Mesothelial cell of epicardium (in vitro differentiated cells): ENCODE results near the gene SVOP. TPM values are rescaled to one million over a fixed set of nuclear protein-coding genes. Genes with fewer than 3 reads are reported as not detected.

Experiments used
- DNase-seq, 2 experiments: peaks; one replicate each; pipeline ENCODE4 v3.0.0; 2021; ENCODE audit warnings: low spot score in 2 of 2; ENCODE audit not compliant: unreplicated experiment in 2 of 2
- H3K27ac Mint-ChIP-seq: 2 replicates; pipeline ENCODE4 v1.8.0; 2021; ENCODE audit warnings: mixed read lengths
- H3K27me3 Mint-ChIP-seq: 2 replicates; pipeline ENCODE4 v1.8.0; 2021; ENCODE audit warnings: low read depth, mixed read lengths
- H3K36me3 Mint-ChIP-seq: 2 replicates; pipeline ENCODE4 v1.8.0; 2021; ENCODE audit warnings: mixed read lengths
- H3K4me1 Mint-ChIP-seq: 2 replicates; pipeline ENCODE4 v1.8.0; 2021; ENCODE audit warnings: mixed read lengths
- H3K4me3 Mint-ChIP-seq: 2 replicates; pipeline ENCODE4 v1.8.0; 2021; ENCODE audit warnings: mild to moderate bottlenecking, moderate library complexity, mixed read lengths
- H3K9me3 Mint-ChIP-seq: 2 replicates; pipeline ENCODE4 v1.8.0; 2021; ENCODE audit warnings: mixed read lengths
- total RNA-seq: library from RNA; stranded (reverse); gene quantifications from 3 replicates; pipeline ENCODE4 v1.2.1, GENCODE V29; 2021
- TF ChIP-seq, protein P1 (sequence below): fragments of 200-600 bp; sonication (generic); IDR thresholded peaks from one replicate; pipeline ENCODE4 v1.5.0; 2021; ENCODE audit warnings: antibody characterized with exemption; ENCODE audit not compliant: unreplicated experiment

SVOP gene
- total RNA-seq, 1 donor from 2014 or later: not detected

DNA sequence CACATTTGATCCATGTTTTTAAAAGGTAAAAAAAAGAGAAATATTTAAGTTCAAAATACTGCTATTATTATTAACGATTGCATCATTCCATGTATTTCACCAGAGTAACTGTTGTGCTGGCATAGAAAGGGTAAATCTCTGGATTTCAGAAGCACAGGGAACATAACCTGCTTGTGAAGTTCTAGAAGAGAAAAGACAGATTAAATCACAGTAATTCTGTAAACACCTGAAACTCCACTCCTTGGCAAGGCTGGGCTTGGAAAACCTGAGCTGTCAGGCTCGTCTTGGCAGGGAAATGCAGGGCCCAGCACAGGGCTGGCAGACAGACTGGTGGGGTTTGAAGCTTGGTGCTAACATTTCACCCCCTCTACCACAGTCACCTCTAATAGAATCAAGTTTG lies 35.1 kb downstream of the SVOP start:
- Mint-ChIP-seq H3K4me3 (no peak overlapping the region), H3K27me3 (peaks cover 12% of the 10 kb centered on the region), H3K27ac (no peak overlapping the region), H3K9me3 (no peaks in the 10 kb centered on the region), H3K36me3 (no peaks in the 10 kb centered on the region), H3K4me1 (no peaks in the 10 kb centered on the region)
- DNase-seq: no peak
- TF ChIP-seq, protein P1, sequence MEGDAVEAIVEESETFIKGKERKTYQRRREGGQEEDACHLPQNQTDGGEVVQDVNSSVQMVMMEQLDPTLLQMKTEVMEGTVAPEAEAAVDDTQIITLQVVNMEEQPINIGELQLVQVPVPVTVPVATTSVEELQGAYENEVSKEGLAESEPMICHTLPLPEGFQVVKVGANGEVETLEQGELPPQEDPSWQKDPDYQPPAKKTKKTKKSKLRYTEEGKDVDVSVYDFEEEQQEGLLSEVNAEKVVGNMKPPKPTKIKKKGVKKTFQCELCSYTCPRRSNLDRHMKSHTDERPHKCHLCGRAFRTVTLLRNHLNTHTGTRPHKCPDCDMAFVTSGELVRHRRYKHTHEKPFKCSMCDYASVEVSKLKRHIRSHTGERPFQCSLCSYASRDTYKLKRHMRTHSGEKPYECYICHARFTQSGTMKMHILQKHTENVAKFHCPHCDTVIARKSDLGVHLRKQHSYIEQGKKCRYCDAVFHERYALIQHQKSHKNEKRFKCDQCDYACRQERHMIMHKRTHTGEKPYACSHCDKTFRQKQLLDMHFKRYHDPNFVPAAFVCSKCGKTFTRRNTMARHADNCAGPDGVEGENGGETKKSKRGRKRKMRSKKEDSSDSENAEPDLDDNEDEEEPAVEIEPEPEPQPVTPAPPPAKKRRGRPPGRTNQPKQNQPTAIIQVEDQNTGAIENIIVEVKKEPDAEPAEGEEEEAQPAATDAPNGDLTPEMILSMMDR: no peak

DNA sequence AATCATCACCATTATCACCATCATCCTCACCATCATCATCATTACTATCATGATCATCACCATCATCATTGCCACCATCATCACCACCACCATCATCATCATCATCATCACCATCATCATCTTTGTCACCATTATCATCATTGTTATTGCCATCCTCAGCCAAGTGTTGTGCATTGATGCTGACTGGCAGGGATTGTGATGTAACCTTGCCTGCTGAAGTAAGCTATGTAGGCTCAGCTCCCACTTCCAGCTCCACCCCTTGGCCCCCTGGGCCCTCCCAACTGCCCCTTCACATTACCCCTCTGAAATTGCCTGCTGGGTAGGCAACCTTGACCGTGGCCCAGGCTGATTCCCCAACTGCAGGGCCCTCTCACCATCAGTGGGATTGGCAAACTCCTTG lies 37.6 kb downstream of the SVOP start:
- DNase-seq: no peak
- peaks cover 14% of the 10 kb centered on the region for H3K27me3 Mint-ChIP-seq

DNA sequence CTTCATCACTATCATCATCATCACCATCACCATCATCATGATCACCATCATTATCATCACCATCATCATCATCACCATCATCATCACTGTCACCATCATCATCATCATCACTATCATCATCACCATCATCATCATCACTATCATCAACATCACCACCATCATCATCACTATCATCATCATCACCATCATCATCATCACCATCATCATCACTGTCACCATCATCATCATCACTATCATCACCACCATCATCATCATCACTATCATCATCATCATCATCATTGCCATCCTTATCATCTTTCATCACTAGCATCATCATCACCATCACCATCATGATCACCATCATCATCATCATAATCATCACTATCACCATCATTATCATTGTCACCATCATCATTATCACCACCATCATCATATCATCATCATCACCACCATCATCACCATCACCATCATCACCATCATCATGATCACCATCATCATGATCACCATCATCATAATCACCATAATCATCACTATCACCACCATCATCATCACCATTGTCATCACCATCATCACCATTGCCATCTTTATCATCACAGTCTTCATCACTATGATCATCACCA lies 38.1 kb downstream of the SVOP start:
- H3K4me1 Mint-ChIP-seq: no peaks in the 10 kb centered on the region
- TF ChIP-seq, protein P1: no peak
- no peaks in the 10 kb centered on the region for H3K9me3 Mint-ChIP-seq
- DNase-seq: no peak
- no peak overlapping the region for H3K4me3 Mint-ChIP-seq
- no peaks in the 10 kb centered on the region for H3K36me3 Mint-ChIP-seq
- H3K27me3 Mint-ChIP-seq: peaks cover 16% of the 10 kb centered on the region
- H3K27ac Mint-ChIP-seq: no peak overlapping the region

More for the DNA sequence above, 37.6 kb downstream of the SVOP start:
- Mint-ChIP-seq H3K4me3 (no peak overlapping the region), H3K36me3 (no peaks in the 10 kb centered on the region), H3K4me1 (no peaks in the 10 kb centered on the region), H3K9me3 (no peaks in the 10 kb centered on the region), H3K27ac (no peak overlapping the region)
- TF ChIP-seq, protein P1: no peak

DNA sequence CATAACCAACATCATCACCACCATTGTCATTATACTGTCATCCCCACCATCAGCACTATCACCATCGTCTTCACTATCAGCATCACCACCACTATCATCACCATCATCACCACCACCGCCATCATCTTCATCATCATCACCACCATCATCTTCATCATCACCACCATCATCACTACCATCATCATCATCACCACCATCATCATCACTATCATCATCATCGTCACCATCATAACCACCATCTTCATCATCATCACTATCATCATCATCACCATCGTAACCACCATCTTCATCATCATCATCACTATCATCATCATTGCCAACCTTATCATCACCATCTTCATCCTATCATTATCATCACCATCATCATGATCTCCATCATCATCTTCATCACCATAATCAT lies 39.0 kb downstream of the SVOP start:
- Mint-ChIP-seq H3K36me3 (no peaks in the 10 kb centered on the region), H3K4me3 (no peak overlapping the region), H3K4me1 (no peaks in the 10 kb centered on the region), H3K9me3 (no peaks in the 10 kb centered on the region), H3K27me3 (peaks cover 18% of the 10 kb centered on the region), H3K27ac (no peak overlapping the region)
- DNase-seq: no peak
- TF ChIP-seq, protein P1: no peak

DNA sequence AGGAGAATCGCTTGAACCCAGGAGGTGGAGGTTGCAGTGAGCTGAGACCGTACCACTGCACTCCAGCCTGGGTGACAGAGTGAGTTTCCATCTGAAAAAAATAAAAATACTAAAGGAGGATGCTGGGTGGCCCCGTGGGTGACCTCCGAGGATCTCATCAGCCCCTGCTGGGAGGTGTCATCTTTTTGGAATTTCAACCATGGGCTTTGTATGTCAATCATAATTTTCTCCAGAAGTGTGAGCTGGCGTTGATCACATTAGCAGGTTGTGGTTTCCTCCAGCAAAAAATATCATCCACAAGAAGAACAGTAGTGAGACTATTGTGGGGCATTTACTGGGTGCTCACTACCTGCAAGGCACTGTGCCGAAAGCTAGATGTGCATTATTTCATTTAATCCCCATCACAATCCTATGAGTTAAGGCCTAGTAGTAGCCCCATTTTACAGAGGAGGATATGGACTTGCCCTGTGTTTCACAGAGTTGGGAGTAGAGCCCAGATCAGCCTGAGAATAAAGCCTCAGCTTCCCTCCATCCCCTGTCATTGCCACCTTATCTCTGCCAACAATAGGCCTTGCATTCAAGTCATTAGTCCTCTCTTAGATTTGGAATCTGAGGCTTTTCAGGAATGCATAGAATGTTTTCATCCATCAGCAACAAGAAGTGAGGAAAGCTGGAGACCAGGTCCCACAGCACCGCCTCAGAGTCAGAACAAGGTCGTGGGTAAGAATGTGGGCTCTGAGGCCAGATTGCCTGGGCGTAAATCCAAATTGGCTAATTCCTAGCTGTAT lies 39.8 kb downstream of the SVOP start:
- DNase-seq: no peak
- peaks cover 17% of the 10 kb centered on the region for H3K27me3 Mint-ChIP-seq
- H3K27ac Mint-ChIP-seq: no peak overlapping the region
- no peaks in the 10 kb centered on the region for H3K4me1 Mint-ChIP-seq
- H3K36me3 Mint-ChIP-seq: no peaks in the 10 kb centered on the region
- H3K4me3 Mint-ChIP-seq: no peak overlapping the region
- H3K9me3 Mint-ChIP-seq: no peaks in the 10 kb centered on the region
- TF ChIP-seq, protein P1: no peak
